NCI-H146 treated with DMSO at 0.1 percent for 48 hours (cell line): ENCODE data around the gene MST1.

Experiments used
- DNase-seq: peaks from one replicate; lab custom pipeline; 2025; ENCODE audit not compliant: unreplicated experiment; lab: John Stamatoyannopoulos, UW

Gene MST1

DNA sequence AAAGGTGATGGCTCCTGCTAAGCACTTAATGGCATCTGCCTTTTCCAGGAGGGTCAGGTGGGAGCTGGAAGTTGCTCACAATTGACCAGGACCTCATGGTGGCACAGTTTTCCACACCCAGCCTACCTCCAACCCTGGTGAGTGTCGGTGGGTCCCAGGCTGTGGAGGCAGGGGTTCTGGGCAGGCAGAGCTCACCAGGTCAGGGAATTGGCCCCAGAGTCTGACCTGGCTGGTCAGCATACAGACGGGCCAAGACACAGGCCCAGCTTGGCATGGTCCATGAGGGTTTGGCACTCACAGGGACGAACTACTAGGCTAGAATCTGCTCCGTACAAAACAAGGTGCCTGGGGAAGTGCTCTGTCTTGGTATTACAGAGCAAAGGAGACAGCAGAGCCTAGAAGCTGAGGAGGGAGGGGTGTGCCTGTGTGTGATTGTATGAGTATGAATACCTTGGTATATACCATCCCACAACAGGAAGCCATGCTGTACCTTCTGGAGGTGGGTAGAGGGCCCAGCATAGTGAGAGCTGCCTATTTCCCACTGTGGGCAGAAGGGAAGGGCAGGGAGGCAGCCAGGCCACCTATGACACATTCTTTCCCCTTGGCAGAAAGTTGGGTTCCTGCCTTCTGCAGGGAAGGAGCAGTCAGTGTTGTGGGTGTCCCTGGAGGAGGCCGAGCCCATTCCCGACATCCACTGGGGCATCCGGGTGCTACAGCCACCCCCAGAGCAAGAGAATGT, 8.6 kb downstream of the MST1 start:
- no peak for DNase-seq

DNA sequence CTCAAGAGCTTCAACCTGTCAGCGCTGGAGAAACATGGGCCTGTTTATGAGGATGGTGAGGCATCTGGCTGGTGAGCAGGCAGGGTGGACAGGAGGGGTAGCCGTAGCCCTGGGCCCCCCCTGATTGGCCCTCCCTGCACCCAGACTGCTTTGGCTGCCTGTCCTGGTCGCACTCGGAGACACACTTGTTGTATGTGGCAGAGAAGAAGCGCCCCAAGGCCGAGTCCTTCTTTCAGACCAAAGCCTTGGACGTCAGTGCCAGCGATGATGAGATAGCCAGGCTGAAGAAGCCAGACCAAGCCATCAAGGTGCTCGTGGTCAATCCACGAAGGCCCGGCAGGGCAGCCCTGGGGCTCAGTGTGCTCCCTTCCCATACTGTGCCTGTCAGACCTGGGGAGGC, 13.4 kb downstream of the MST1 start:
- no peak for DNase-seq

DNA sequence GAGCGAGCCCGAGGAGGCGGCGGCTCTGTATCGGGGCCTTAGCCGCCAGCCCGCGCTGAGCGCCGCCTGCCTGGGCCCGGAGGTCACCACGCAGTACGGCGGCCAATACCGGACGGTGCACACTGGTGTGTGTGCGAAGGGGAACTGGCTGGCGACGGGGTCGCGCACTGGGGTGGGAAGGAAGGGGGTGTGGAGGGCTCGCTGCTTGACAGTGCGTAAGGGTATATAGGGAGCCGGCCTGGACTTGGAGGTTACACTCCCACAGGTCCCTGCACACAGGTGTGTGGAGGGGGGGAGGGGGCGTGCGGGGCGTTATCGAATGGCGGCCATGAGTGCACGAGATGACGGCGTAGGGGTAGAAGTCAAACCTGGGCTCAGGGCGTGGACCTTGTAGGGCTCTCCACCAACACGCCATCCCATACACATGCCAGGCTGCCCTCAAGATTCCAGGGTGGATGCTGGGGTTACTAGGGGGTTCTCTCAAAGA, 14.7 kb downstream of the MST1 start:
- DNase-seq: no peak

DNA sequence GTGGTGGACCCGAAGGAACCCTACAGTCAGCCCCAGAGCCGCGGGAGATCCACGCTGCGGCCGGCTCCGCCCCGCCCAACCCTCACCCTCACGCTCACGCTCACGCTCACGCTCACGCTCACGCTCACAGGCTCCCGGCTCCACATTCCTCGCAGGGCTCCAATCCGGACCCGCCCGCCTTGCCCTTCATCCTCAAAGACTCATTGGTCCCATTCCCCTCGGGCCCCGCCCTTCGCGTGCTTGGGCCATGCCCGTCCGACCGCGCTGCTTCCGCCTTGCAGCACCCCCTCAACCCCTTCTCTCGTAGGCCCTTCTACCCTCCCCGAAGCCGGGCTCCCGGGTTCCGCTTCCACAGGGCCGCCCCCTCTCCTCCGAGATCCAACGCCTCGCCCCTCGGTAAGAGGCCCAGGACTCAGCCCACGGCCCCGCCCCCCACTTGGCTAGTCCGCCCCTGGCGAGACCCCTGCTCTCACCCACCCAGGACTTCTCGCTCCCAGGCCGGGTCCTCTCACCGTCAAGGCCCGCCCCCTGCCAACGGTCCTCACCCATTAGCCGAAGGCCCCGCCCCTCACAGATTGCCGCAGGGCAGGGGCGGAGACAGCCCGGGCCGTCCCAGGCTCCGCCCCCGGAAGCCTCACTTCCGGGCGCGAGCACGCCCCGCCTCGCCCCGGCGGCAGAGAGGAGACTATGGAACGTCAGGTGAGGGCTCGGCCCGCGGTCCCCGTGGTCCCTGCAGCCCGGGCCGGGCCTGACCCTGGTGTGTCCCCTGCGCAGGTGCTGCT, 15.4 kb downstream of the MST1 start, which contains the start of gene APEH:
Gene APEH, plus strand, starts transcription at position 637 of the 782 bp plus-strand sequence. Its CDS starts 51 bp downstream, at position 688.
- DNase-seq: no peak

DNA sequence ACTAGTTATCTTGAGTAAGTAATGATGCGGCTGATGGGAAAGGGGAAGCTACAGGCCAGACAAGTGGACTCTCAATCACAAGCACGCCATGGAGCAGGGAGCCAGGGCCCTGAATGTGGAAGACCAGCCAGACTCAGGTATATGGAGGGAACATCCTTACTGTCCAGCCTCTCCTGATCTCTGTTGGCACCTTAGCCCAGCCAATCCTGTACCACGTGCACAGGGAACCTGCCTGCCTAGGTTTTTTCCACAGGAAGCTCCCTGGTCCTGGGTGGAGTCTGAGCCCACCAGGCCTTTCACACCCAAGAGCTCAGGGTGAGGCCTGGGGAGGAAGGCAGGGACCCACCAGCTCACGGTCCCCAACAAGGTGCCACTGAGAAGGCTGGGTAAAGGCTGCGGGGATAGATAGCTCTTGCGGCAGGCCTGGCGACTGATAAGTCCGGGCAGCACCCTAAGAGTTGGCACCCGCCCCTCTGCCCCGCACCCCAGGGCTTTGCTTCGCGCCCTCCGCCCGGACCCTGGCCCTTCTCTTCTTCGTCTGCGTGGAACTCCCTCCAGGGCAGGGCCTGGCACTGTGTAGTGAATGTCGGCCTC, 16.1 kb downstream of the MST1 start:
- no peak for DNase-seq

DNA sequence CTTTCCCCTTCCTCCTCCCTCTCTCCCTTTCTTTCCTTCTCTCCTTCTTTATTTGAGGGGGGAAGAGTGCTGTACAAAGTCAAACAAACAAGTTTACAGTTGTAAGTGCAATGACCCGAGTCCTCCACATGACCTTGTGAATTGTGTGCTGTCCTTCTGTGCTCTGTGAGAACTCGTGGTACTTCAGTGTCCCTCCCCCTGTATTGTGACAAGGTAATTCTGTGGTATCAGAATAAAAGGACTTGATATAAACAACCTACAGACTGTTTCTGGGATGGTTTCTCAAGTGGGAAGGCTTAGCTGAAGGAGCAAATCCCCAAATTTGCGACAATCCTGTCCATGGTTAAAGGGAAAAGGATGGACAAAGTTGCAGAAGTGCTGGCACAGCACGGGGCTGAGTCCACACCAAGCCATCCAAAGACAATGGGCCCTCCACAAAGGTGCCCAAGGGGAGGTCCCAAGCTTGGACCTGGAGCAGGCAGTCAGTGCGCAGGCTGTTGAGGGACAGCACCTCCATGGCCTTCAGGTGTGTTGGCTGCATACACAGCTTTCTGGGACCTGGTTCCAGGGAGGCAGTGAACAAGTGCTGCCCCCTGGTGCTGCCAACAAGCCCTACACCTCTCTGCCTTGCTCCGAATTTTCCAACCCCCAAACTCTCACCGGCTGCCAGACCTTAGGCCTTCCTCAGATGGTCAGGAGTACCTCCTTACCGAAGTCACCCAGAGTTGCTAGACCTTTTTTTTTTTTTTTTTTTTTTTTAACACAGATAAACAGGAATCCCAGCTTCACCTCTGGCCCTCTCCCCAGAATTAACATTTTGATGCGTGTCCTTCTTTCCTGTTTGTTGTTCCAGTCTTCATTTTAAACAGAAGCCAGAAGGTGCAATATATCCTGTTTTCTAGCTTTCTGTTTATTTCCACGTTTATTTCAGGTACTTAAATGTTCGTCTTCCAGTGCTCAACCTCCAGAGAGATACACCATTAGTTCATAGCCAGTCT, 17.7 kb downstream of the MST1 start:
- no peak for DNase-seq

DNA sequence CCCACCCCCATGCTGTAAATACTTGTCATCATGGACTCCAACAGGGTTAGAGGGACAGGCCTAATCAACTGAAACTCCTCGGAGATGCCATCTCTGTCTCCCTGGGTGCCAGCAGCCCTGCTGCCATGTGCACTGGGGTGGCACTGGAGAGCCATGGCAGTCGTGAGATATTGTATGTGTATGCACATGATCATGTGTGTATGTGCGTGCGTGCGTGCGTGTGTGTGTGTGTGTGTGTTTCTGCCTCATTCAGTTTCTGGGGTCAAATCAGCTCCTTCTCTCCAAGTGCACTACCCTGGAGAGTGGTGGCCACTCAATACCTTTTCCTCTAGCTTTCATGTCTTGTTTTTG, 18.4 kb downstream of the MST1 start:
- DNase-seq: no peak

DNA sequence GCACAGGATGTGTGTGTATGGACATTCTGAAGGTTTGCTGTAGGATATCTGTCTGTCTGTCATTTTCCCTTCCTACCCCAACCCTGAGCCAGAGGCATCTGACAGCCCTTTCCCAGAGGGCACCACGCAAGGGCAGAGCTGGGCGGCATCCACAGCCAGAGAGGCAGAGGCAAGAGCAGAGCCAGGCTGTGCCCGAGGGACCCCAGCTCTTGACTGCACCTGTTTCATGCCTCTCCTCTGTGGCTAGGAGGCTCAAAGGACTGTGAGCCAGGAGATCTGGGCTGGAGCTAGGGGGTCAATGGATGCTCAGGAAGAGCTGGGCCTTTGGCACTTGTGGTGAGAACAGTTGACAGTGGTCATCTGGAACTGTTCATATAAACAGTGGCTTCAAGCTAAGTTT, 19.9 kb downstream of the MST1 start:
- DNase-seq: no peak

DNA sequence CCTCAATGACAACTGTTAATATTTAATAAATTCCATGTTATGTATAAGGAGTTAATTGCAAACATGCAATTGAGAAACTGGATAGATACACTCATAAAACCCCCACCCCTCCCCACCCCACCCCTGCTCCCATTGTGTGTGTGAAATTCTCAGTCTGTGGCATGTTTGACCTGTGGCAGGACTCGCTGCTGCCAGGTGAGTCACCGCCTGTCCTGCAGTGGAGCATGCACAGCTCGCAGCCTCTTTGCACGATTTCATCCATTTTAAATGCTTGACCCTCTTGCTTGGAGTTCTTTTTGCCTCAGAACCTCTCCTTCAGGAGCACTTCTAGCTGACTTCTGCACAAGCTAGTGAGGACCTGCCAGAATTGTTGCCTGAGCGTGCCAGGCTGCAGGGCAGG, 20.4 kb downstream of the MST1 start:
- DNase-seq: no peak

DNA sequence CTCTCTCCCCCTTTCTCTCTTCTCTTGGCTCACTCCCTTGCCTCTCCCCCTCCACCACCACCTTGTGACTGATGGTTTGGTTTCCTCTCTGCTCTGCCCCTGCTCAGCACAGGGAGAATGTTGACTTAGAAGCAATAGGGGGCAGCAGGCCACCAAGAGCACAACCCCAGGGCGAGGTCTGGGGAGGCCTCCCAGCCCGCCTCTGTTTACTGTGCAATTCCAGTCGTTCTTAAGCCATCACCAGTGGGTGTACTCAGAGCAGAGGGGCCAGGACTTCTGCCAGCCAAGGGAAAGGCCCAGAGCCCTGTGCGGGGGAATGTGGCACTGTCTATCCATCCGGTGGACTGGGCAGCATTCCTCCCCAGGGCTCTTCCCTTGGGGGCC, 20.9 kb downstream of the MST1 start:
- no peak for DNase-seq

DNA sequence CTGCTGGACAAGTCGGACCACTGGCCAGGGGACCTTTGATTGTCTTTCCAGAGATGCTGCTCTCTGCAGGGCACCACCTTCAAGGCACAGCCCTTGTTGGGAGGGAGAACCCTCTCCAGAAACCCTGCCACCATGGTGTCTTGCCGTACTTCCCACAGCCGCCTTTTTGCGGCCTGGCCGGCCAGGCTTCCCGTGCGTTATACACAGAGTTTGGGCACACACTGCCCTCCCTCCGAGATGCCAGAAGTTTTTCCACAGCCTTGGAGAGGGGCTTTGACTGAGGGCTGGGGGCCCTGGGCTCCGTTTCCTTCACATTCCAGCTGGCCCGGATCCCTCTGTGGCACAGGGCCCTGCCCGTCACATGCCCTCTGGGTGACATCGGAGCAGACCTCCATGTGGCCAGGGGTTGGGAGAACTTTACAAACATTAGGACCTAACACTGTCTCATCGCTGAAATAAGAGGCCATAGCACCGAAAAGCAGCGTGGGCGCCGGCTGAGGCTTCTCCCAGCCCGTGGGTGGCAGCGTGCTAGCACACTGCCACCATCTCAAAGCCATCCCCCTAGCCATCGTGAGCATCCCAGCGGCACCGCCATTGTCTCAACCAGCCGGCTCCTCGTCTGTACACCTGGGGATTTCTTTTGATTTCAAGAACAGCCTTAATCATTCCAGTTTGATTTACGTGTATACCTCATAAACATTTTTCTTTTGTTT, 21.4 kb downstream of the MST1 start:
- DNase-seq: no peak

DNA sequence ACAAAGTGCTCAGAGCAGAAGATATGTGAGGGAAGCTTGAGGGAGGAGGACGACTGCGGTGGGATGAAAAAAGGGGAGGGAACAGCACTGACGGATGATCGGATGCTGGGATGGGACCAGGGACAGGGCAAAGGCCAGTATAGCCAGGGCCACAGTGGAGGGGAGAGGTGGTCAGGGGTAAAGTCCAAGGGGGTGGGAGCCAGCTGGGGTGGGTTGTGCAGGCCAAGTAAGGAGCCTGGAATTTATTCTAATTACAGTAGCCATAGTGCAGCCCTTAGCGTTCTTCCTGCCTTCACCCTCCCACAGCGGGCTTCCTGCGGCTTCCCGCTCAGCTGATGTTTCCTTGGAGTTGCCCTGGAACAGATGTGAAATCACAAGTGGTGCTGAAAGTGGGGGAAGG, 22.7 kb downstream of the MST1 start:
- DNase-seq: no peak

DNA sequence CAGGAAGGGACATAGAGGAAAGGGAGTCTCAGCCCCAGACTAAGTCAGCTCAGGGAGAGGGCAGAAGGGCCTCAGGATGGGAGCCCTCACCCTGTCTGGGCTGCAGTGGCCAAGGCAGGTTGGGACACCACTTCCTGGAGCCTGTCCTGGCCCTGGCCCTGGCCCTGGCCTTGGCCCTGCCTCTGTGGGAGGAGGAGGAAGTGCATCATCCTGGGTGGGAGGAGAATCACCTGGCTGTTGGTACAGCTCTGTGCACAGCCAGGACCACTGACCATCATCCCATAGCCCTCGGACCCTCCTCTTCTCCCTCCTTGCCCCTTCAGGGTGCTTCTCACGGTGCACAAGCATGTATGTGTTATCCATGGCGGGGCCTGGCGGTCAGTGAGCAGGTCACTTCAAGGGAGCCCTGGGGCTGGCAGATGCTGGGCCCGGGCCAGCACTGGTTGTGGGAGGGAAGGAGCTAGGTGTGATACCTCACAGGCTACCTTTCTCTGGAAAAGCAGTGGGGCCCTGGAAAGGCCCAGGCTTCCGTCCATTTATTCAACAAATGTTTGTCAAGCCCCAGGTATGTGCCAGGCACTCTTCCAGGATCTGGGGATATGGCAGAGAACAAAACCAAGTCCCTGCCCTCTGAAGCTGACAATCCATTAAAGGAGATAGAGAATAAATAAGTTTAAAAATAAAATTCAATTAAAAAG, 23.3 kb downstream of the MST1 start:
- no peak for DNase-seq

DNA sequence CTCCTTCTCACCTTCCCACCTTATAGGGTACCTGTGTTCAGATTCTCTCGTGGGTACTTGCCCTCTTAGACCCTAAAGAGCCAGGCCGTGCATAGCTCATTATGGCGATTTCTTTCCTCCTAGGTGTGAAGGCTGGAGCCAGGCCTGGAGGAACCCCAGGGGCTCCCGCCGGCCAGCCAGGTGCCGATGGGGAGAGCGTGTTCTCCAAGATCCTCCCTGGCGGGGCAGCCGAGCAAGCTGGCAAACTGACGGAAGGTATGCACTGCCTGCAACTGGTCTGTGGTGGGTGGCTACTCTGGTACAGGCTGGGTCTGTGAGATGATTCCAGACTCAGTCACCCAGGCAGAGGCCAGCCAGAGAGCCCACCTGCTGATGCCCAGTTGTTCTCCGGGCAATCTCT, 25.0 kb downstream of the MST1 start:
- no peak for DNase-seq

DNA sequence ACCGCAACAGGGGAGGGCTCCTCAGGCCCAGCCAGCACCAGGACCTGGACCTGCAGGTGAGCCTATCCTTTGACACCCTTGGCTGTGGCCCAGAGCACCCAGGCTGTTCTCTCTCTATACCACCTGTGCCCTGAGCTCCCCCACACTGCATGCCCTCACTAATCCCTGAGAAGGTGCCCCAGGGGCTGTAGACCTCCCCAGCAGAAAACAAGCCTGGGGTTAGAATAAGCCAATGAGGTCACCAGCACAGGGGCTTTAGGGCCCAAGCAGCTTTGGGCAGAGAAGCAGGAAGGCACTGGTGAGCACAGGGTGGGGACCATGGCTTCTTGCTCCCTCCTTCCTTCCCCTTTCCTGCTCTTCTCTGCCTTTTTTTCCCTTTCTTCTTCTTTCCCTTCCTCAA, 25.4 kb downstream of the MST1 start:
- no peak for DNase-seq

DNA sequence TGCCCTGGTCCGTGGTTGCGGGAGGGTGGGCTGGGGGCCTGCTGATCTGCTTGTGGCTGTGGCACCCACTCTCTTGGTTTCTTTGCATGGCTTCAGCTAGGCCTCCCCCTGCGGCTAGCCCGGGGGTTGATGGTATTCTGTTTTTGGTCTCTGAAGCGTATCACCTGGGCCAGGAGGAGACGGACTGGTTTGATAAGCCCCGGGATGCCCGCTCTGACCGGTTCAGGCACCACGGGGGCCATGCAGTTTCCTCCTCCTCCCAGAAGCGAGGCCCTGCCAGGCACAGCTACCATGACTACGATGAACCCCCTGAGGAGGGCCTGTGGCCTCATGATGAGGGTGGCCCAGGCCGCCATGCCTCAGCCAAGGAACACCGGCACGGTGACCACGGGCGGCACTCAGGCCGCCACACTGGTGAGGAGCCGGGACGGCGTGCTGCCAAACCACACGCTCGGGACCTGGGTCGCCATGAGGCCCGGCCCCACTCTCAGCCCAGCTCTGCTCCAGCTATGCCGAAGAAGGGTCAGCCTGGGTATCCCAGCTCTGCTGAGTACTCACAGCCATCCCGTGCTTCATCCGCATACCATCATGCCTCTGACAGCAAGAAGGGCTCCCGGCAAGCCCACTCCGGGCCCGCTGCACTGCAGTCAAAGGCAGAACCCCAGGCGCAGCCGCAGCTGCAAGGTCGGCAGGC, 26.4 kb downstream of the MST1 start:
- DNase-seq: no peak

DNA sequence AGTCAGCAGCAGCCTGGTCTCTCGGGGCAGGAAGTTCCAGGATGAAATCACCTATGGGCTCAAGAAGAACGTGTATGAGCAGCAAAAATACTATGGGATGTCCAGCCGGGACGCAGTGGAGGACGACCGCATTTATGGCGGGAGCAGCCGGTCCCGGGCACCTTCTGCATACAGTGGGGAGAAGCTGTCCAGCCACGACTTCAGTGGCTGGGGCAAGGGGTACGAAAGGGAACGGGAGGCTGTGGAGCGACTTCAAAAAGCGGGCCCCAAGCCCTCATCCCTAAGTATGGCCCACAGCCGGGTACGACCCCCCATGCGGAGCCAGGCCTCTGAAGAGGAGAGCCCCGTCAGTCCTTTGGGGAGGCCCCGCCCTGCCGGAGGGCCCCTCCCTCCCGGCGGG, 27.3 kb downstream of the MST1 start:
- DNase-seq: no peak

DNA sequence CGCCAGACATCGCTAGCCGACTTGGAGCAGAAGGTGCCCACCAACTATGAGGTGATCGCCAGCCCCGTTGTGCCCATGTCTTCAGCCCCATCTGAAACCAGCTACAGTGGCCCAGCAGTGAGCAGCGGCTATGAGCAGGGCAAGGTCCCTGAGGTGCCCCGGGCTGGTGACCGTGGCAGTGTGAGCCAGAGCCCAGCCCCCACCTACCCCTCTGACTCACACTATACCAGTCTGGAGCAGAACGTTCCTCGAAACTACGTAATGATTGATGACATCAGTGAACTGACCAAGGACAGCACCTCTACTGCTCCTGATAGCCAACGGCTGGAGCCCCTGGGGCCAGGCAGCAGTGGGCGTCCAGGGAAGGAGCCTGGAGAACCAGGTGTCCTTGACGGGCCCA, 28.0 kb downstream of the MST1 start:
- DNase-seq: no peak

DNA sequence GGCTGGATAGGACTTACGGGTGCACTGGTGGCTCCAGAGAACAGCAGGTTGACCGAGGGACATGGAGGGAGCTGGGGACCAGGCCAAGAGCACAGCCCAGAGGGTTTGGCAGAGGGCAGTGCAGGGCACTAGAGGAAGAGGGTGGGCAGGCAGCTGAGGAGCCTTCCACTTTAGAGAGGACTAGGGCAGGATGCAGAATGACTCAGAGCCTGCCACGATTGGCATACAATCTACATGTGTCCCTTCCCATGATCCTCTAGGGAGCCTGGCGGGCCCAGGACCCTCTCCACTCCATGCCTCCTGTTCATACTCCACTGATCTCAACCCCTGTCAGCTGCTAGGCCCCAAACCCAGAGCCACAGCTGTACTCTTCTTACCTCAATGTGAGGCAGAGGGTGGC, 29.5 kb downstream of the MST1 start:
- no peak for DNase-seq
